CD14-positive monocyte (primary cell): ENCODE data around the gene GRHL1. TPM values are rescaled to one million over a fixed set of nuclear protein-coding genes. Genes with fewer than 3 reads are reported as not detected.

ENCODE experiments used
- DNase-seq, 3 donors: peaks; one replicate each; pipeline ENCODE4 v3.0.0-alpha.2; 2011 to 2022
- H2AFZ ChIP-seq: 2 replicates; pipeline ENCODE4 v1.6.0; 2012; ENCODE audit warnings: mild to moderate bottlenecking, low read depth, low read length, inconsistent platforms; ENCODE audit not compliant: insufficient read depth, poor library complexity, severe bottlenecking
- H3K27ac ChIP-seq, 2 donors: 1 replicate in 1 of 2; 2 replicates in 1 of 2; pipeline ENCODE4 v1.5.1; 2012 to 2013; ENCODE audit warnings: low read length in 2 of 2, control low read depth in 1 of 2, inconsistent platforms in 1 of 2, low read depth in 1 of 2, mild to moderate bottlenecking in 1 of 2
- H3K27me3 ChIP-seq, 2 donors: one replicate each; pipeline versions ENCODE4 v1.6.0 to v1.6.1; 2011 to 2013; ENCODE audit warnings: low read length in 2 of 2; ENCODE audit not compliant: control insufficient read depth in 2 of 2, insufficient read depth in 2 of 2
- H3K36me3 ChIP-seq, 2 donors: replicated peaks in 1 of 2; 1 replicate in 1 of 2; 2 replicates in 1 of 2; pipeline versions ENCODE4 v1.5.1 to v1.6.1; 2012 to 2013; ENCODE audit warnings: low read length in 2 of 2, control low read depth in 1 of 2, inconsistent platforms in 1 of 2, mild to moderate bottlenecking in 1 of 2; ENCODE audit not compliant: insufficient read depth in 2 of 2, control insufficient read depth in 1 of 2
- H3K4me1 ChIP-seq, 2 donors: 1 replicate in 1 of 2; 2 replicates in 1 of 2; pipeline versions ENCODE4 v1.5.1 to v1.6.1; 2012 to 2013; ENCODE audit warnings: low read length in 2 of 2, control low read depth in 1 of 2, inconsistent platforms in 1 of 2, mild to moderate bottlenecking in 1 of 2, moderate library complexity in 1 of 2; ENCODE audit not compliant: insufficient read depth in 2 of 2, control insufficient read depth in 1 of 2
- H3K4me2 ChIP-seq: replicated peaks from 2 replicates; pipeline ENCODE3; 2012; ENCODE audit warnings: low read length, moderate library complexity, mild to moderate bottlenecking; ENCODE audit not compliant: poor library complexity, severe bottlenecking; ENCODE audit errors: extremely low read depth
- H3K4me3 ChIP-seq, 3 experiments: fragments of 200-600 bp in 1 of 3; sonication (generic) in 1 of 3; replicated peaks in 1 of 3; 1 replicate in 2 of 3; 2 replicates in 1 of 3; pipeline ENCODE4 v1.5.1; 2011 to 2013; ENCODE audit warnings: low read length in 3 of 3, mild to moderate bottlenecking in 3 of 3, control low read depth in 2 of 3, low read depth in 2 of 3, inconsistent platforms in 1 of 3, moderate library complexity in 1 of 3
- H3K79me2 ChIP-seq: 2 replicates; pipeline ENCODE4 v1.6.0; 2012; ENCODE audit warnings: mild to moderate bottlenecking, control low read depth, inconsistent platforms, low read length, moderate library complexity; ENCODE audit not compliant: insufficient read depth
- H3K9ac ChIP-seq: 2 replicates; pipeline ENCODE4 v1.6.0; 2017; ENCODE audit warnings: low read length, mild to moderate bottlenecking; ENCODE audit not compliant: insufficient read depth, poor library complexity, severe bottlenecking
- H3K9me3 ChIP-seq, 2 donors: replicated peaks in 1 of 2; 1 replicate in 1 of 2; 2 replicates in 1 of 2; pipeline versions ENCODE4 v1.5.1 to v1.6.1; 2012 to 2013; ENCODE audit warnings: low read length in 2 of 2, control low read depth in 1 of 2; ENCODE audit not compliant: control insufficient read depth in 1 of 2, insufficient read depth in 1 of 2
- H4K20me1 ChIP-seq: 2 replicates; pipeline ENCODE4 v1.6.0; 2012; ENCODE audit warnings: mild to moderate bottlenecking, low read length, control low read depth, moderate library complexity; ENCODE audit not compliant: insufficient read depth
- H3K27ac Mint-ChIP-seq, 7 donors: one replicate each; pipeline ENCODE4 v1.8.0; 2020; ENCODE audit warnings: mild to moderate bottlenecking in 7 of 7, mixed read lengths in 7 of 7, moderate library complexity in 6 of 7, inconsistent platforms in 2 of 7
- H3K27me3 Mint-ChIP-seq, 3 donors: one replicate each; pipeline ENCODE4 v1.8.0; 2021 to 2022; ENCODE audit warnings: low read depth in 3 of 3, mild to moderate bottlenecking in 3 of 3, mixed read lengths in 3 of 3, moderate library complexity in 3 of 3, inconsistent platforms in 1 of 3
- H3K36me3 Mint-ChIP-seq, 2 donors: one replicate each; pipeline ENCODE4 v1.8.0; 2020; ENCODE audit warnings: mixed read lengths in 2 of 2, inconsistent platforms in 1 of 2, mild to moderate bottlenecking in 1 of 2
- H3K4me1 Mint-ChIP-seq: one replicate; pipeline ENCODE4 v1.8.0; 2020; ENCODE audit warnings: mild to moderate bottlenecking, mixed read lengths
- H3K4me3 Mint-ChIP-seq, 2 donors: one replicate each; pipeline ENCODE4 v1.8.0; 2020; ENCODE audit warnings: mild to moderate bottlenecking in 2 of 2, mixed read lengths in 2 of 2, moderate library complexity in 1 of 2
- H3K9me3 Mint-ChIP-seq, 7 donors: one replicate each; pipeline ENCODE4 v1.8.0; 2020 to 2022; ENCODE audit warnings: mixed read lengths in 7 of 7, mild to moderate bottlenecking in 6 of 7, moderate library complexity in 6 of 7, inconsistent platforms in 2 of 7
- WGBS: methylation state at CpG from one replicate; pipeline ENCODE4 v1.1.5; 2013; ENCODE audit warnings: missing lambda C conversion rate; ENCODE audit not compliant: insufficient coverage; 5-methylcytosine and 5-hydroxymethylcytosine counted together
- intact Hi-C, 2 donors: fragments of 100-400 bp; cut with micrococcal nuclease; formaldehyde crosslinking; loops; one replicate each; pipeline versions ENCODE4 v1.15.0 to v1.15.1; 2023
- polyA plus RNA-seq, 3 donors: library from polyadenylated mRNA; depleted of rRNA in 1 of 3; unstranded in 2 of 3; stranded (reverse) in 1 of 3; fragments of 300-500 nt in 2 of 3; fragments of >200 nt in 1 of 3; fragmentation: Illumina TruSeq in 2 of 3; gene quantifications; 1 replicate in 2 of 3; 2 replicates in 1 of 3; pipeline ENCODE4 v1.2.3, GENCODE V29; 2012 to 2021
- TF ChIP-seq, protein P1 (sequence below): fragments of 200-600 bp; IDR thresholded peaks from one replicate; pipeline ENCODE4 v1.8.0; 2022; ENCODE audit warnings: antibody characterized with exemption, mild to moderate bottlenecking

Gene GRHL1
- polyA plus RNA-seq, 3 donors: 0.08 TPM; not detected in 2

DNA sequence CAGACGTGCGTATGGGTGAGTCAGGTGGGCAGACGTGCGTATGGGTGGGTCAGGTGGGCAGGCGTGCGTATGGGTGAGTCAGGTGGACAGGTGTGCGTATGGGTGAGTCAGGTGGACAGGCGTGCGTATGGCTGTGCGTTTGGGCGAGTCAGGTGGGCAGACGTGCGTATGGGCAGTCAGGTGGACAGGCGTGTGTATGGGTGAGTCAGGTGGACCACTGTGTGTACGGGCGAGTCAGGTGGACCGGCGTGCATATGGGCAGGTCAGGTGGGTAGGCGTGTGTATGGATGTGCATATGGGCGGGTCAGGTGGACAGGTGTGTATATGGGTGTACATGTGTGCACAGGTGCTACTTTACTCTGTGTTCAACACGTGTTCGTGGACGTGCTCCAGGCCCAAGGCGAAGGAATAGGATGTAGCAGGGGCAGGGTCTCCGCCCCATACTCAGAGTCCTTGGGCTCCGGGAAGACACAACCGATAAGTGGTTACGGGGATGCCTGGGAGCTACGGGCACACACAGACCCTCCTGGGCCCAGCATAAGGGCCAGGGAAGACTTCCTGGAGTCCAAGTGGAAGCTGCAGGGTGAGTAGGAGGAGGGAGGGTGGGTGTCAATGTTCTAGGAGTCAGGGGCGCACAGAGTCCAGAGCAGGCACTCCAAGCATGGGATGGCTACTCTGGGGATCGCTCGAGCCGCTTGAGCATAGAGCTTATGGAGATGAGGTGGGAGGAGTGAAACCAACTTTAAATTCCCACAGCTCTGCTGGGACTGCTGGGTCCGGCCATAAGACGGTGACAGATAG, 64.7 kb downstream of the GRHL1 start:
- Histone ChIP-seq H3K36me3 (no peaks in the 10 kb centered on the region), H3K27ac (no peak overlapping the region), H2AFZ (no peak overlapping the region), H3K4me2 (no peak overlapping the region), H3K27me3 (no peaks in the 10 kb centered on the region), H3K4me3 (no peak overlapping the region), H4K20me1 (no peaks in the 10 kb centered on the region), H3K9ac (no peak overlapping the region), H3K4me1 (peaks cover 22 to 32% of the 10 kb centered on the region in 2 donors), H3K9me3 (peaks cover 4 to 11% of the 10 kb centered on the region in 2 donors), H3K79me2 (no peaks in the 10 kb centered on the region)
- H3K27ac Mint-ChIP-seq: peak overlapping the region in 1 of 7 donors; percentile 73
- intact Hi-C loops: no loop called here
- no peak for DNase-seq
- H3K27me3 Mint-ChIP-seq: peaks cover 3 to 9% (median 6%) of the 10 kb centered on the region in 3 donors
- peaks cover 30% of the 10 kb centered on the region for H3K4me1 Mint-ChIP-seq
- TF ChIP-seq, protein P1, sequence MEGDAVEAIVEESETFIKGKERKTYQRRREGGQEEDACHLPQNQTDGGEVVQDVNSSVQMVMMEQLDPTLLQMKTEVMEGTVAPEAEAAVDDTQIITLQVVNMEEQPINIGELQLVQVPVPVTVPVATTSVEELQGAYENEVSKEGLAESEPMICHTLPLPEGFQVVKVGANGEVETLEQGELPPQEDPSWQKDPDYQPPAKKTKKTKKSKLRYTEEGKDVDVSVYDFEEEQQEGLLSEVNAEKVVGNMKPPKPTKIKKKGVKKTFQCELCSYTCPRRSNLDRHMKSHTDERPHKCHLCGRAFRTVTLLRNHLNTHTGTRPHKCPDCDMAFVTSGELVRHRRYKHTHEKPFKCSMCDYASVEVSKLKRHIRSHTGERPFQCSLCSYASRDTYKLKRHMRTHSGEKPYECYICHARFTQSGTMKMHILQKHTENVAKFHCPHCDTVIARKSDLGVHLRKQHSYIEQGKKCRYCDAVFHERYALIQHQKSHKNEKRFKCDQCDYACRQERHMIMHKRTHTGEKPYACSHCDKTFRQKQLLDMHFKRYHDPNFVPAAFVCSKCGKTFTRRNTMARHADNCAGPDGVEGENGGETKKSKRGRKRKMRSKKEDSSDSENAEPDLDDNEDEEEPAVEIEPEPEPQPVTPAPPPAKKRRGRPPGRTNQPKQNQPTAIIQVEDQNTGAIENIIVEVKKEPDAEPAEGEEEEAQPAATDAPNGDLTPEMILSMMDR: no peak
- peak overlapping the region in 1 of 2 donors; percentile 12 for H3K4me3 Mint-ChIP-seq
- 97% methylated on average over 29 of the region's 35 CpGs for WGBS
- no peaks in the 10 kb centered on the region for H3K36me3 Mint-ChIP-seq
- H3K9me3 Mint-ChIP-seq: peaks cover 0 to 12% (median 3%) of the 10 kb centered on the region in 7 donors

DNA sequence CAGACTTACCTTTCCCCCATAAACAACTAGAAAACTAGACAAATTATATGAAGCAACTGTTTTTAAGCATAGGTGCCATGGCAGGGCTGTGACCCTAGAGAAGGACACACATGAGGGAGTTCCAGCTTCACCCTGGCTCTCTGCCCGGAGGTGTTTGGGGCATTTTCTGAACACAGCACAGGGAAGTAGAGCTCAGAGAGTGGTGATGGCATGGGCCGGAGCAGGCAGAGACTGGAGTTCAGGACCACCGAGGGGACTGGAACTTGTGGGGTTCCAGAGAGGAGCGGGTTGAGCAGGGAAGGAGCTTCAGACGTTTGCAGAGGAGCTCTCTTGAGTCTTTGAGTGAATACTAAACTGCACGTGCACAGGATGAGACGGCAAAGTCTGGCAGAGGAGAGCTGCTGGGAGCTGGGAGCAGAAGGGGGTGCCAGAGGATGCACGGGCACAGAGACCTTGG, 65.3 kb downstream of the GRHL1 start:
- Histone ChIP-seq H2AFZ (no peak overlapping the region), H3K4me1 (peaks cover 22 to 32% of the 10 kb centered on the region in 2 donors), H3K9ac (no peak overlapping the region), H3K4me3 (no peak overlapping the region), H3K4me2 (no peak overlapping the region), H3K79me2 (no peaks in the 10 kb centered on the region), H3K27me3 (no peaks in the 10 kb centered on the region), H4K20me1 (no peaks in the 10 kb centered on the region), H3K9me3 (peaks cover 4 to 11% of the 10 kb centered on the region in 2 donors), H3K27ac (no peak overlapping the region), H3K36me3 (no peaks in the 10 kb centered on the region)
- Mint-ChIP-seq H3K9me3 (peaks cover 0 to 12% (median 3%) of the 10 kb centered on the region in 7 donors), H3K4me1 (peaks cover 30% of the 10 kb centered on the region), H3K27me3 (peaks cover 3 to 9% (median 6%) of the 10 kb centered on the region in 3 donors), H3K4me3 (no peak overlapping the region), H3K27ac (peak overlapping the region in 1 of 7 donors; percentile 26), H3K36me3 (no peaks in the 10 kb centered on the region)
- TF ChIP-seq, protein P1: no peak
- intact Hi-C loops: no loop called here
- no peak for DNase-seq
- 96% methylated on average over 7 of the region's 8 CpGs for WGBS
